ENCODE measurements around the gene TLR5.
A peak's percentile ranks its signal among the peaks of the same experiment; 100 is the strongest.

TLR5 gene

DNA sequence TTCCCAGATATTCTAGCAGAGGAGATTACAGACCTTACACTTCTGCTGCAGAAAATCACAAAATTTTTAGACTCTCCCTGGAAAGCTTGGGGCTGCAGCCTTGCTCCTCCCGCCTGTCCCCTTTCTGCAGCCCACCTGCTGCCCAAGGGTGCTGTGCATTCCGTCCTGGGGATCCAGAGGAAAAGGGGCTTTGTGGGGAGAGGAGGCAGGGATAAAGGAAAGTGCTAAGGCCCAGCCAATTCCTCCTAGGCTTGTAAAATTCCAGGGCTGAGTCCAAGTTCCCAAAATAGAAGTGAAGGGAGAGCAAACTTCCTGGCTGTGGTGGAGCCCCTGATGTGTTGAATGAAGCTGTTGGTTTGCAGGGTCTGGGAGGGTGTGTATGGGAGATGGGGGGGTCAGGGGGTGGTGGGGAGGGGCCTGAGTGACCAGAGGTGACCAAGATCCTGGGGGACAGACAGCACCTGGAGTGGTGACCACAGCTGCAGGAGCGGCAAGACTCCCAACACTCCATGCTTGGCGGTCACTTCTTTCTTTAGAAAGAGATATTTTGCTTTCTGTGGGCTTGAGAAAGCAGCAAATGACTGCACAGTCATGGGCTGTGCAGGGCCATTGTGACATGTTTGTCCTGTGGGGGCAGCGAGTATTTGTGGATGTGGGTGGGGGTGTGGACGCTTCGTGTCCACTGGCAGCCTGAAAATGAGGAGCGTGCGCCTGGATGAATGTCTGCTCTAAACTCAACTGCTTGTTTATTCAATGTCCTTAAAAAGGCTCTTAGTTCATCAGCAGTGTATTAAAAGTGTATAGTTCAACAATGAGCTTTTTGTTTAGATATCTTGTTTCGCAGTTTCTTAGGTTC, 68.4 kb downstream of the TLR5 start:
- no peak overlapping the region for H3K4me3 ChIP-seq (ENCODE audit: low read length)
- no peak for DNase-seq (ENCODE audit: low read depth)
- TF ChIP-seq, protein P1, sequence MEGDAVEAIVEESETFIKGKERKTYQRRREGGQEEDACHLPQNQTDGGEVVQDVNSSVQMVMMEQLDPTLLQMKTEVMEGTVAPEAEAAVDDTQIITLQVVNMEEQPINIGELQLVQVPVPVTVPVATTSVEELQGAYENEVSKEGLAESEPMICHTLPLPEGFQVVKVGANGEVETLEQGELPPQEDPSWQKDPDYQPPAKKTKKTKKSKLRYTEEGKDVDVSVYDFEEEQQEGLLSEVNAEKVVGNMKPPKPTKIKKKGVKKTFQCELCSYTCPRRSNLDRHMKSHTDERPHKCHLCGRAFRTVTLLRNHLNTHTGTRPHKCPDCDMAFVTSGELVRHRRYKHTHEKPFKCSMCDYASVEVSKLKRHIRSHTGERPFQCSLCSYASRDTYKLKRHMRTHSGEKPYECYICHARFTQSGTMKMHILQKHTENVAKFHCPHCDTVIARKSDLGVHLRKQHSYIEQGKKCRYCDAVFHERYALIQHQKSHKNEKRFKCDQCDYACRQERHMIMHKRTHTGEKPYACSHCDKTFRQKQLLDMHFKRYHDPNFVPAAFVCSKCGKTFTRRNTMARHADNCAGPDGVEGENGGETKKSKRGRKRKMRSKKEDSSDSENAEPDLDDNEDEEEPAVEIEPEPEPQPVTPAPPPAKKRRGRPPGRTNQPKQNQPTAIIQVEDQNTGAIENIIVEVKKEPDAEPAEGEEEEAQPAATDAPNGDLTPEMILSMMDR (IDR thresholded peaks at IDR 0.05; ENCODE audit: insufficient read depth, low read depth, low read length, missing control alignments) = no peak

DNA sequence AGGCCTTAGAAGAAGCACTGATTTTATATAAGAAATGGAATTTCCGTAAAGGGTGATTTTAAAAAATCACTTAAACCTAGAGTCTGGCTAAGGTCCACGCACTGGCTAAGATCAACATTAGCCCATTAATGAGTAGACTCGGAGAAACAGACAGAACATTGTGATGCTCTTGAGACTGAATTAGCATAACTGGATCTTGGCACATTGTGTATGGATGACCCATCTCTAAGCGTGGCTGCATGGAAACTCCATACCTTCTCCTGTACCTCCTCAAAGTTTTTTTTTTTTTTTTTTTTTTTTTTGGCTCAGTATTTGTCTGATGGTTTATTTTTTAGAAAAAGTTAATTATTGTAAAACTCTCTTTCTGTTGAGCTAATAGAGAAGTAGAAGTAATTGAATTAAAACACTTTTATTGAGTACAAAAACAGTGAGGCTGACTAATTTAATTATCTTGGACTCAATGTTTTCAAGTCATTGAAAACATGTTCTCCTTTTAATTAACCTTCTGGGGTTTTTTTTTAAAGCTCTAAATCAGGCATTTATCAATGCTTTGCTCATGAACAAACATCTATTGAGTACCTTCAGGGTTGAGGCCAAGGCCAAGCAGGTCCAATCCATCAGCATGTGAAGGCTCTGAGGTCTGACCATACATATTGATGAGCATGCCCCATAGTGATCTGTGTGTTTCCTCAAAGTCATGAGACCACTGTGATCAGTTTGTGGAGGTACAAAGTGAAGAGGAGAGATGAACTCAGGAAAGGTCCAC, 74.0 kb downstream of the TLR5 start:
- TF ChIP-seq, protein P1 (IDR thresholded peaks at IDR 0.05; ENCODE audit: insufficient read depth, low read depth, low read length, missing control alignments) = no peak
- no peak for DNase-seq (ENCODE audit: low read depth)
- H3K4me3 ChIP-seq (ENCODE audit: low read length) = no peak overlapping the region

DNA sequence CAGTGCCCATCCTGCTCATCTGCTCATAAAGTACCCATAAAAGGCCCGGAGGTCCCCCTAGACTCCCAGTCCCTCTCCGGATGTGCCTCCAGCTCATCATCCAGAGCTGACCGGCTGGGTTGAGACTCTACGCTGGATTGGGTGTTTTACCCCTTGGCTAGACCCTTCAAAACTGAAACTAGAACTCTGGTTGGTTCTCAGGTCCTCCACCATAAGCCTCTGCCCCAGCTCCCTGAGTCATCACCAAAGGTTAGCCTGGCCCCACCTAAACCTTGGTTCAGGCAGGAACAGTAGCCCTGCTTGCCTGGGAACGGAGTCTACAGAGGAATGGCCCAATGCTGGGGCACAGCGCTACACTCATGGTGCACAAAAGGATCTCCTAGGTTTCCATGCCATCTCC, 75.1 kb downstream of the TLR5 start:
- H3K4me3 ChIP-seq (ENCODE audit: low read length) = no peak overlapping the region
- no peak for DNase-seq (ENCODE audit: low read depth)
- TF ChIP-seq, protein P1 (IDR thresholded peaks at IDR 0.05; ENCODE audit: insufficient read depth, low read depth, low read length, missing control alignments) = no peak

- H3K4me3 ChIP-seq (ENCODE audit: low read length) = no peak overlapping the region
- TF ChIP-seq, protein P1 (IDR thresholded peaks at IDR 0.05; ENCODE audit: insufficient read depth, low read depth, low read length, missing control alignments) = no peak
Observed at GRCh38 chr1:223066415-223066814, 76.6 kb downstream of the TLR5 start.

DNA sequence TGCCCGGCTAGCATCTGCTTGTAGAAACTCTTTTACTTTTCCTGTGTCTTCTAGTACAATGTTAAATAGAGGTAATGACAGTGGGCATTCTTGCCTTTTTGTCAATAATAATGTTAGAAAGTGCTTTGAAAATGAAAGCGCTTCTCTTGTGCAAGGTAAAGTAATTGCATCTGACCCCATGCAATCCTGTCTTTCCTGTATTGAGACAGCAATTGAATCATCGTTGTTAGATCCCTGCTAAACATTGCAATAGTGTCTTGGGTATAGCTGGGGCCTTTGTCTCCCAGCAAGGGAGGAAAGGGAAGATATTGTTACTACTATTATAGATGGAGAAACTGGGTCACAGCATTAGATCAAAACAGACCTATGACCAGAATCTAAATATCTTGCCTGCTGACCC, 80.9 kb downstream of the TLR5 start:
- peak; percentile 75 for DNase-seq (ENCODE audit: low read depth)
- TF ChIP-seq, protein P1 (IDR thresholded peaks at IDR 0.05; ENCODE audit: insufficient read depth, low read depth, low read length, missing control alignments) = no peak
- no peak overlapping the region for H3K4me3 ChIP-seq (ENCODE audit: low read length)

More at GRCh38 chr1:223066415-223066814, 76.6 kb downstream of the TLR5 start:
- no peak for DNase-seq (ENCODE audit: low read depth)

DNA sequence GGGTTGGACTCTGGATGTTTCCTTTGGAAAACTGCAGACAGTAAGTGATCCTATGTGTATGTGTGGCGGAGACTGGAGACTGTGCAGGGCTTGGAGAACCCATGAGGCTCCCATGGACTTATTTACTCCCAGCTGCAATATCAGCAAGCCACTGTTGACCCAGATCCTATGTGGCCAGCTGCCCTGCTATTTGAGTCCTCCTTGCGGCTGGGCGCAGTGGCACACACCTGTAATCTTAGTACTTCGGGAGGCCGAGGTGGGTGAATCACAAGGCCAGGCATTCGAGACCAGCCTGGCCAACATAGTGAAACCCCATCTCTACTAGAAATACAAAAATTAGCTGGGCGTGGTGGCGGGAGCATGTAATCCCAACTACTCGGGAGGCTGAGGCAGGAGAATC, 83.5 kb downstream of the TLR5 start:
- TF ChIP-seq, protein P1 (IDR thresholded peaks at IDR 0.05; ENCODE audit: insufficient read depth, low read depth, low read length, missing control alignments) = no peak
- DNase-seq (ENCODE audit: low read depth) = no peak
- no peak overlapping the region for H3K4me3 ChIP-seq (ENCODE audit: low read length)
